Measurements from ENCODE around the gene DNM3. TPM values are rescaled to one million over a fixed set of nuclear protein-coding genes. Genes with fewer than 3 reads are reported as not detected.

DNM3 gene
- total and polyA plus RNA-seq, 2 donors (not counting 1 experiment from before 2014, with no cell fraction given) = 1.0 to 1.3 TPM

DNA sequence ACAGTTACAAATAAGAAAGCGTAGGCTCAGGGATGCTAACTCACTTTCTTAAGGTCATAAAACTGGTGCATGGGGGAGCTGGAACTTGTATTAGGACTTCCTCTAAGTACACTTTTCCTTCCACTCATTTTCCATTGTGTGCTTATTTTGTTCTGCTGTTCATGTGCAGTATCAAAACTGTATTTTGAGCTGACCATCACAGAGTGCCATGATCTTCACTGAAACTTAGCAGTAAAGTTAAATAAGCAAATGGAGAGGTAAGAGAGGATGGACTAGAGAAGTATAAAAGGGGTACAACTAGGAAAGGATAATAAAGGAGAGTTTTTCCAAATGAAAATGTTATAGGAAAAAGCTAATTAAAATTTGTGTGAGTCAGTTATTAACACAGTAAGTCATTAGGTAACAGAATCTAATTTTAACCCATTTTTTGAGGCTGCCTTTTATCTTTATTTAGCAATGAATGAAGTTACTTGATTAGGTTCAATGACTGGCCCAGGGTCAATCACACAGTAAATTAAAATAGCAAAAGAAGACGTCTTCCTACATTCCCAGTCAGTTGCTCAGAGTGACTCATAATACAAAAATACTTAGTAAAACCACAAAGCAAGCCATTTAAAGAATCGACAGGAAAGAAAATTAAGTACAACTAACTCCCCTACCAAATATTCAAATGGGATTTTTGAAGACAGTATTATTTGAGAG is 413.4 kb downstream of the DNM3 start:
- H3K9me3 ChIP-seq (ENCODE audit: control extremely low read depth in 1 of 3, control insufficient read depth in 2 of 3, insufficient read depth in 1 of 3, low read length in 2 of 3) = peaks cover 0 to 3% (median under 1%) of the 10 kb centered on the region in 3 donors
- no peaks in the 10 kb centered on the region for H4K20me1 ChIP-seq (ENCODE audit: control insufficient read depth, insufficient read depth, low read length, poor library complexity, severe bottlenecking)
- ATAC-seq (ENCODE audit: low read depth) (no peak), DNase-seq (no peak)
- TF ChIP-seq, protein P1, sequence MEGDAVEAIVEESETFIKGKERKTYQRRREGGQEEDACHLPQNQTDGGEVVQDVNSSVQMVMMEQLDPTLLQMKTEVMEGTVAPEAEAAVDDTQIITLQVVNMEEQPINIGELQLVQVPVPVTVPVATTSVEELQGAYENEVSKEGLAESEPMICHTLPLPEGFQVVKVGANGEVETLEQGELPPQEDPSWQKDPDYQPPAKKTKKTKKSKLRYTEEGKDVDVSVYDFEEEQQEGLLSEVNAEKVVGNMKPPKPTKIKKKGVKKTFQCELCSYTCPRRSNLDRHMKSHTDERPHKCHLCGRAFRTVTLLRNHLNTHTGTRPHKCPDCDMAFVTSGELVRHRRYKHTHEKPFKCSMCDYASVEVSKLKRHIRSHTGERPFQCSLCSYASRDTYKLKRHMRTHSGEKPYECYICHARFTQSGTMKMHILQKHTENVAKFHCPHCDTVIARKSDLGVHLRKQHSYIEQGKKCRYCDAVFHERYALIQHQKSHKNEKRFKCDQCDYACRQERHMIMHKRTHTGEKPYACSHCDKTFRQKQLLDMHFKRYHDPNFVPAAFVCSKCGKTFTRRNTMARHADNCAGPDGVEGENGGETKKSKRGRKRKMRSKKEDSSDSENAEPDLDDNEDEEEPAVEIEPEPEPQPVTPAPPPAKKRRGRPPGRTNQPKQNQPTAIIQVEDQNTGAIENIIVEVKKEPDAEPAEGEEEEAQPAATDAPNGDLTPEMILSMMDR (IDR thresholded peaks at IDR 0.05) = no peak
- POLR2A ChIA-PET = no interaction called here
- H3K36me3 ChIP-seq (replicated peaks in 1 of 2; ENCODE audit: control extremely low read depth in 1 of 2, control insufficient read depth in 1 of 2, extremely low read depth in 1 of 2, insufficient read depth in 2 of 2, low read length in 1 of 2) = no peaks in the 10 kb centered on the region
- no peaks in the 10 kb centered on the region for H3K79me2 ChIP-seq (ENCODE audit: control insufficient read depth, insufficient read depth, low read length)
- Mint-ChIP-seq H3K4me3 (no peak overlapping the region), H3K27ac (no peak overlapping the region), H3K27me3 (no peaks in the 10 kb centered on the region), H3K4me1 (peaks cover 14% of the 10 kb centered on the region), H3K9me3 (ENCODE audit: insufficient read depth) (peaks cover 3% of the 10 kb centered on the region)
- H3K4me2 ChIP-seq (replicated peaks; ENCODE audit: low read depth, low read length, poor library complexity, severe bottlenecking) = peak overlapping the region; percentile 15
- CTCF ChIA-PET = interaction anchor here (1.4 kb wide), 1 partner anchor 252 kb away, joined by 3 read pairs; no protein-coding TSS in a partner anchor
- WGBS (ENCODE audit: insufficient coverage) = no CpG with 5 or more reads among the region's 3 CpGs
- no peaks in the 10 kb centered on the region for H3K27me3 ChIP-seq (replicated peaks in 1 of 4; ENCODE audit: control extremely low read depth in 1 of 4, control insufficient read depth in 3 of 4, insufficient read depth in 4 of 4, low read length in 3 of 4)
- H3K4me1 ChIP-seq (ENCODE audit: control insufficient read depth in 2 of 2, insufficient read depth in 2 of 2, low read length in 2 of 2) = peaks cover 3 to 6% of the 10 kb centered on the region in 2 donors
- H2AFZ ChIP-seq (ENCODE audit: insufficient read depth, low read depth, low read length, poor library complexity, severe bottlenecking) = peak overlapping the region; percentile 15
- H3K9ac ChIP-seq (ENCODE audit: low read length) = peak overlapping the region; percentile 5
- no peak overlapping the region for H3K4me3 ChIP-seq (ENCODE audit: control extremely low read depth in 1 of 5, extremely low read depth in 1 of 5, insufficient read depth in 1 of 5, low read depth in 2 of 5, low read length in 4 of 5)
- intact Hi-C loops (cut with micrococcal nuclease) = no loop called here
- H3K27ac ChIP-seq (ENCODE audit: low read length in 2 of 2) = no peak overlapping the region

- Histone ChIP-seq H2AFZ (ENCODE audit: insufficient read depth, low read depth, low read length, poor library complexity, severe bottlenecking) (peak overlapping the region; percentile 15), H3K9ac (ENCODE audit: low read length) (peak overlapping the region; percentile 5), H3K36me3 (replicated peaks in 1 of 2; ENCODE audit: control extremely low read depth in 1 of 2, control insufficient read depth in 1 of 2, extremely low read depth in 1 of 2, insufficient read depth in 2 of 2, low read length in 1 of 2) (no peaks in the 10 kb centered on the region), H3K4me3 (ENCODE audit: control extremely low read depth in 1 of 5, extremely low read depth in 1 of 5, insufficient read depth in 1 of 5, low read depth in 2 of 5, low read length in 4 of 5) (no peak overlapping the region), H3K9me3 (ENCODE audit: control extremely low read depth in 1 of 3, control insufficient read depth in 2 of 3, insufficient read depth in 1 of 3, low read length in 2 of 3) (peaks cover 0 to 6% (median 3%) of the 10 kb centered on the region in 3 donors), H3K4me1 (ENCODE audit: control insufficient read depth in 2 of 2, insufficient read depth in 2 of 2, low read length in 2 of 2) (peaks cover 3 to 6% of the 10 kb centered on the region in 2 donors), H3K79me2 (ENCODE audit: control insufficient read depth, insufficient read depth, low read length) (no peaks in the 10 kb centered on the region), H3K4me2 (replicated peaks; ENCODE audit: low read depth, low read length, poor library complexity, severe bottlenecking) (peak overlapping the region; percentile 15), H4K20me1 (ENCODE audit: control insufficient read depth, insufficient read depth, low read length, poor library complexity, severe bottlenecking) (no peaks in the 10 kb centered on the region), H3K27ac (ENCODE audit: low read length in 2 of 2) (no peak overlapping the region), H3K27me3 (replicated peaks in 1 of 4; ENCODE audit: control extremely low read depth in 1 of 4, control insufficient read depth in 3 of 4, insufficient read depth in 4 of 4, low read length in 3 of 4) (no peaks in the 10 kb centered on the region)
- H3K27ac Mint-ChIP-seq = no peak overlapping the region
- no peak overlapping the region for H3K4me3 Mint-ChIP-seq
- ATAC-seq (ENCODE audit: low read depth) (no peak), DNase-seq (no peak)
- CTCF ChIA-PET = interaction anchor here (1.4 kb wide), 1 partner anchor 253 kb away, joined by 3 read pairs; no protein-coding TSS in a partner anchor
- TF ChIP-seq, protein P1 (IDR thresholded peaks at IDR 0.05) = no peak
- no peak for TF ChIP-seq EZH2 (IDR thresholded peaks at IDR 0.05; ENCODE audit: borderline replicate concordance, insufficient read depth, low read depth, low read length, poor library complexity, severe bottlenecking)
- H3K27me3 Mint-ChIP-seq = no peaks in the 10 kb centered on the region
- peaks cover 14% of the 10 kb centered on the region for H3K4me1 Mint-ChIP-seq
- POLR2A ChIA-PET = no interaction called here
- intact Hi-C loops (cut with micrococcal nuclease) = no loop called here
- H3K9me3 Mint-ChIP-seq (ENCODE audit: insufficient read depth) = peaks cover 8% of the 10 kb centered on the region
Measured at GRCh38 chr1:172255223-172255560, 413.9 kb downstream of the DNM3 start.
